H9 (cell line): ENCODE measurements around the gene MAML3. TPM values are rescaled to one million over a fixed set of nuclear protein-coding genes. Genes with fewer than 3 reads are reported as not detected.

ENCODE experiments used
- DNase-seq: peaks from one replicate; pipeline ENCODE4 v3.0.0-alpha.2; 2017
- H2AFZ ChIP-seq: one replicate; pipeline ENCODE4 v1.6.1; 2013; ENCODE audit warnings: mild to moderate bottlenecking, low read length, control low read depth, moderate library complexity
- H2AK5ac ChIP-seq: 2 replicates; pipeline ENCODE4 v1.6.1; 2013; ENCODE audit warnings: low read length, control low read depth, mixed read lengths; ENCODE audit not compliant: insufficient read length
- H2BK120ac ChIP-seq: one replicate; pipeline ENCODE4 v1.6.1; 2013; ENCODE audit warnings: low read depth, mild to moderate bottlenecking, low read length, control low read depth, inconsistent platforms; ENCODE audit not compliant: poor library complexity, severe bottlenecking
- H2BK12ac ChIP-seq: 2 replicates; pipeline ENCODE4 v1.6.1; 2013; ENCODE audit warnings: low read length, control low read depth, mixed read lengths, low read depth; ENCODE audit not compliant: insufficient read length
- H2BK15ac ChIP-seq: 2 replicates; pipeline ENCODE4 v1.6.1; 2013; ENCODE audit warnings: low read depth, low read length, control low read depth
- H2BK20ac ChIP-seq: one replicate; pipeline ENCODE4 v1.6.1; 2013; ENCODE audit warnings: low read depth, mild to moderate bottlenecking, low read length, control low read depth, inconsistent platforms; ENCODE audit not compliant: poor library complexity, severe bottlenecking
- H2BK5ac ChIP-seq: 2 replicates; pipeline ENCODE4 v1.6.1; 2013; ENCODE audit warnings: low read length, control low read depth, mixed read lengths; ENCODE audit not compliant: insufficient read length
- H3K14ac ChIP-seq: 2 replicates; pipeline ENCODE4 v1.6.1; 2013; ENCODE audit warnings: low read length, control low read depth; ENCODE audit not compliant: insufficient read depth
- H3K18ac ChIP-seq: 2 replicates; pipeline ENCODE4 v1.6.1; 2013; ENCODE audit warnings: low read depth, mild to moderate bottlenecking, mixed read lengths, low read length, control low read depth; ENCODE audit not compliant: insufficient read length
- H3K23ac ChIP-seq: 2 replicates; pipeline ENCODE4 v1.6.1; 2013; ENCODE audit warnings: low read length, control low read depth, mixed read lengths, low read depth; ENCODE audit not compliant: insufficient read length
- H3K23me2 ChIP-seq: 2 replicates; pipeline ENCODE4 v1.6.1; 2013; ENCODE audit warnings: low read depth, mild to moderate bottlenecking, mixed read lengths, low read length, control low read depth; ENCODE audit not compliant: insufficient read length, poor library complexity, severe bottlenecking
- H3K27ac ChIP-seq: 2 replicates; pipeline ENCODE4 v1.5.1; 2013; ENCODE audit warnings: low read length, control low read depth, mixed read lengths, low read depth; ENCODE audit not compliant: insufficient read length
- H3K27me3 ChIP-seq: 2 replicates; pipeline ENCODE4 v1.6.1; 2013; ENCODE audit warnings: low read length, control low read depth, inconsistent platforms; ENCODE audit not compliant: insufficient read depth
- H3K4ac ChIP-seq: 2 replicates; pipeline ENCODE4 v1.6.1; 2013; ENCODE audit warnings: low read depth, mild to moderate bottlenecking, control low read depth, inconsistent platforms, low read length, moderate library complexity
- H3K4me1 ChIP-seq: 2 replicates; pipeline ENCODE4 v1.6.1; 2013; ENCODE audit warnings: low read length, control low read depth, inconsistent platforms; ENCODE audit not compliant: insufficient read depth
- H3K4me2 ChIP-seq: 2 replicates; pipeline ENCODE4 v1.6.1; 2013; ENCODE audit warnings: low read length, control low read depth, mixed read lengths; ENCODE audit not compliant: insufficient read length, insufficient read depth
- H3K56ac ChIP-seq: 2 replicates; pipeline ENCODE4 v1.6.1; 2013; ENCODE audit warnings: low read depth, mild to moderate bottlenecking, mixed read lengths, low read length, control low read depth; ENCODE audit not compliant: insufficient read length
- H3K79me1 ChIP-seq: 2 replicates; pipeline ENCODE4 v1.6.1; 2013; ENCODE audit warnings: low read depth, mild to moderate bottlenecking, moderate library complexity, low read length, control low read depth, inconsistent platforms; ENCODE audit not compliant: insufficient read depth, poor library complexity, severe bottlenecking
- H3K79me2 ChIP-seq: 2 replicates; pipeline ENCODE4 v1.6.1; 2013; ENCODE audit warnings: low read length, control low read depth, inconsistent platforms; ENCODE audit not compliant: insufficient read depth
- H3K9ac ChIP-seq: 2 replicates; pipeline ENCODE4 v1.6.1; 2013; ENCODE audit warnings: low read length, control low read depth, mixed read lengths; ENCODE audit not compliant: insufficient read length; ENCODE audit errors: extremely low read depth
- H3K9me3 ChIP-seq: one replicate; pipeline ENCODE4 v1.6.1; 2013; ENCODE audit warnings: low read depth, low read length, inconsistent platforms; ENCODE audit not compliant: control insufficient read depth
- H3T11ph ChIP-seq: one replicate; pipeline ENCODE4 v1.6.1; 2013; ENCODE audit warnings: mild to moderate bottlenecking, low read length, control low read depth, inconsistent platforms
- H4K20me1 ChIP-seq: one replicate; pipeline ENCODE4 v1.6.1; 2013; ENCODE audit not compliant: control insufficient read depth, insufficient read length, insufficient read depth
- H4K5ac ChIP-seq: 2 replicates; pipeline ENCODE4 v1.6.1; 2013; ENCODE audit warnings: low read depth, mild to moderate bottlenecking, mixed read lengths, low read length, control low read depth; ENCODE audit not compliant: insufficient read length
- H4K8ac ChIP-seq: replicated peaks from 2 replicates; pipeline ENCODE4 v1.6.1; 2013; ENCODE audit warnings: low read length, control low read depth, mixed read lengths, low read depth; ENCODE audit not compliant: insufficient read length
- H4K91ac ChIP-seq: 2 replicates; pipeline ENCODE4 v1.6.1; 2013; ENCODE audit warnings: low read depth, mild to moderate bottlenecking, moderate library complexity, mixed read lengths, low read length, control low read depth; ENCODE audit not compliant: insufficient read length
- H3K27ac Mint-ChIP-seq, 3 experiments: 2 replicates in 2 of 3; 3 replicates in 1 of 3; pipeline ENCODE4 v1.8.0; 2020 to 2021; ENCODE audit warnings: mixed read lengths in 3 of 3, mild to moderate bottlenecking in 1 of 3, moderate library complexity in 1 of 3
- H3K27me3 Mint-ChIP-seq: 2 replicates; pipeline ENCODE4 v1.8.0; 2021; ENCODE audit warnings: low read depth, mild to moderate bottlenecking, moderate library complexity, mixed read lengths
- H3K36me3 Mint-ChIP-seq, 3 experiments: 2 replicates in 2 of 3; 3 replicates in 1 of 3; pipeline ENCODE4 v1.8.0; 2020 to 2021; ENCODE audit warnings: low read depth in 3 of 3, mixed read lengths in 3 of 3; ENCODE audit not compliant: insufficient read depth in 1 of 3
- H3K4me1 Mint-ChIP-seq, 2 experiments: 2 replicates each; pipeline ENCODE4 v1.8.0; 2020; ENCODE audit warnings: mixed read lengths in 2 of 2
- H3K4me3 Mint-ChIP-seq, 2 experiments: 2 replicates in 1 of 2; 3 replicates in 1 of 2; pipeline ENCODE4 v1.8.0; 2020 to 2021; ENCODE audit warnings: mild to moderate bottlenecking in 2 of 2, mixed read lengths in 2 of 2, moderate library complexity in 1 of 2
- H3K9me3 Mint-ChIP-seq, 2 experiments: 2 replicates in 1 of 2; 3 replicates in 1 of 2; pipeline ENCODE4 v1.8.0; 2020; ENCODE audit warnings: mild to moderate bottlenecking in 2 of 2, mixed read lengths in 2 of 2, moderate library complexity in 1 of 2
- total RNA-seq: library from RNA; stranded (reverse); gene quantifications from 2 replicates; pipeline ENCODE4 v1.2.1, GENCODE V29; 2021
- TF ChIP-seq, protein P1 (sequence below): fragments of 200-600 bp; sonication (generic); conservative IDR thresholded peaks from 3 replicates; pipeline ENCODE4 v1.8.0; 2021; ENCODE audit warnings: antibody characterized with exemption, mild to moderate bottlenecking

Gene MAML3
- total RNA-seq, 1 experiment from 2014 or later: 3.9 TPM

DNA sequence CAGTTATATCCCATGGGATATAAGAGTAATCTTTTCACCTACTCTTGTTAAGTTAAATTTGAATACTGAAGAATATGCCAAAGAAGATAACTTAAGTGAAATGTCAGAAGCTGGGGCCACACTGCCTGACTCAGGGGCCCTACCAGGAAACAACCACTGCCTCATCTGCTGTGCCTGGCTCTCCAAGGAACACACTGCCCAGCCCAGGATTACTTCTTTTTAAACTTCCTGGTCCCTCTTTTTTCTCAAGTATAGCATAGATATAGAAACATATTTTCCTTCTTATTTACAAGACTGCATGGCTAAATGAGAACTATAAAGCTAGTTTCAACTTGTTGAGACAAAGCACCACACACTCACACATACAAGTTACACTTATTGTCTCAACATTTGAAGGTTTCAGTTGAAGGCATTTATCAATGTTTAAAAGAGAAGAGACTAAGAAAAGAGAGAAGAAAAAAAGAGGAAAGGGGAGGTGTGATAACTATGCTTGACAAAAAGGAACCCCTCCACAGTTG, 45.2 kb downstream of the MAML3 start:
- Histone ChIP-seq H3K4me1 (no peaks in the 10 kb centered on the region), H3K79me1 (no peaks in the 10 kb centered on the region), H4K20me1 (no peaks in the 10 kb centered on the region), H2AFZ (no peak overlapping the region), H2BK5ac (no peak overlapping the region), H2BK15ac (no peak overlapping the region), H3K56ac (no peak overlapping the region), H3K18ac (no peak overlapping the region), H2AK5ac (no peak overlapping the region), H3K9me3 (no peaks in the 10 kb centered on the region), H2BK12ac (no peak overlapping the region), H3K23me2 (no peaks in the 10 kb centered on the region), H3K27ac (no peak overlapping the region), H3K23ac (no peak overlapping the region), H3K4me2 (no peak overlapping the region), H4K91ac (no peak overlapping the region), H2BK120ac (no peak overlapping the region), H2BK20ac (no peak overlapping the region), H3T11ph (no peak overlapping the region), H3K14ac (no peak overlapping the region), H3K4ac (no peak overlapping the region), H4K8ac (no peak overlapping the region), H4K5ac (no peak overlapping the region), H3K9ac (no peak overlapping the region), H3K27me3 (no peaks in the 10 kb centered on the region), H3K79me2 (no peaks in the 10 kb centered on the region)
- no peak for DNase-seq
- TF ChIP-seq, protein P1, sequence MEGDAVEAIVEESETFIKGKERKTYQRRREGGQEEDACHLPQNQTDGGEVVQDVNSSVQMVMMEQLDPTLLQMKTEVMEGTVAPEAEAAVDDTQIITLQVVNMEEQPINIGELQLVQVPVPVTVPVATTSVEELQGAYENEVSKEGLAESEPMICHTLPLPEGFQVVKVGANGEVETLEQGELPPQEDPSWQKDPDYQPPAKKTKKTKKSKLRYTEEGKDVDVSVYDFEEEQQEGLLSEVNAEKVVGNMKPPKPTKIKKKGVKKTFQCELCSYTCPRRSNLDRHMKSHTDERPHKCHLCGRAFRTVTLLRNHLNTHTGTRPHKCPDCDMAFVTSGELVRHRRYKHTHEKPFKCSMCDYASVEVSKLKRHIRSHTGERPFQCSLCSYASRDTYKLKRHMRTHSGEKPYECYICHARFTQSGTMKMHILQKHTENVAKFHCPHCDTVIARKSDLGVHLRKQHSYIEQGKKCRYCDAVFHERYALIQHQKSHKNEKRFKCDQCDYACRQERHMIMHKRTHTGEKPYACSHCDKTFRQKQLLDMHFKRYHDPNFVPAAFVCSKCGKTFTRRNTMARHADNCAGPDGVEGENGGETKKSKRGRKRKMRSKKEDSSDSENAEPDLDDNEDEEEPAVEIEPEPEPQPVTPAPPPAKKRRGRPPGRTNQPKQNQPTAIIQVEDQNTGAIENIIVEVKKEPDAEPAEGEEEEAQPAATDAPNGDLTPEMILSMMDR: no peak
- H3K27ac Mint-ChIP-seq: no peak overlapping the region
- H3K27me3 Mint-ChIP-seq: no peaks in the 10 kb centered on the region
- no peaks in the 10 kb centered on the region for H3K36me3 Mint-ChIP-seq
- H3K4me1 Mint-ChIP-seq: no peaks in the 10 kb centered on the region
- H3K9me3 Mint-ChIP-seq: no peaks in the 10 kb centered on the region
- no peak overlapping the region for H3K4me3 Mint-ChIP-seq
